Natural killer cell (primary cell): ENCODE data around the gene AGK. TPM values are rescaled to one million over a fixed set of nuclear protein-coding genes. Genes with fewer than 3 reads are reported as not detected.
A peak's percentile ranks its signal among the peaks of the same experiment; 100 is the strongest.
"Not testable (repeated sequence)": the region's sequence is repeated elsewhere in the genome, so short reads cannot be mapped to it uniquely, and the experiment has no call there.

ENCODE experiments used
- ATAC-seq, 3 donors: fragments of 150-1000 bp in 2 of 3; fragments of 200-7000 bp in 1 of 3; cut with Tn5 transposase; 1 replicate in 1 of 3; 2 replicates in 2 of 3; pipeline ENCODE4 v1.10.0; 2021; ENCODE audit warnings: mild to moderate bottlenecking in 2 of 3, moderate library complexity in 2 of 3
- DNase-seq, 2 donors: peaks; one replicate each; pipeline versions ENCODE4 v3.0.0 to v3.0.0-alpha.2; 2013 to 2021; ENCODE audit warnings: mixed read lengths in 1 of 2
- H3K27ac ChIP-seq: one replicate; pipeline ENCODE4 v1.5.1; 2013; ENCODE audit warnings: mild to moderate bottlenecking, low read length
- H3K27me3 ChIP-seq: one replicate; pipeline ENCODE4 v1.6.1; 2013; ENCODE audit warnings: low read length; ENCODE audit not compliant: control insufficient read depth, insufficient read depth
- H3K36me3 ChIP-seq: one replicate; pipeline ENCODE4 v1.6.1; 2013; ENCODE audit warnings: low read length; ENCODE audit not compliant: control insufficient read depth, insufficient read depth
- H3K4me1 ChIP-seq: one replicate; pipeline ENCODE4 v1.6.1; 2013; ENCODE audit warnings: low read length; ENCODE audit not compliant: control insufficient read depth, insufficient read depth
- H3K4me3 ChIP-seq: one replicate; pipeline ENCODE4 v1.5.1; 2013; ENCODE audit warnings: low read length
- H3K9me3 ChIP-seq: one replicate; pipeline ENCODE4 v1.6.1; 2013; ENCODE audit warnings: low read length; ENCODE audit not compliant: control insufficient read depth, insufficient read depth
- H3K27ac Mint-ChIP-seq, 2 donors: one replicate each; pipeline ENCODE4 v1.8.0; 2022; ENCODE audit warnings: mild to moderate bottlenecking in 2 of 2, mixed read lengths in 2 of 2, moderate library complexity in 1 of 2
- H3K27me3 Mint-ChIP-seq, 2 donors: one replicate each; pipeline ENCODE4 v1.8.0; 2022; ENCODE audit warnings: low read depth in 2 of 2, mixed read lengths in 2 of 2
- H3K36me3 Mint-ChIP-seq: one replicate; pipeline ENCODE4 v1.8.0; 2022; ENCODE audit warnings: mixed read lengths
- H3K4me1 Mint-ChIP-seq, 2 donors: one replicate each; pipeline ENCODE4 v1.8.0; 2022; ENCODE audit warnings: mixed read lengths in 2 of 2
- H3K4me3 Mint-ChIP-seq: one replicate; pipeline ENCODE4 v1.8.0; 2022; ENCODE audit warnings: mild to moderate bottlenecking, moderate library complexity, mixed read lengths
- H3K9me3 Mint-ChIP-seq, 2 donors: one replicate each; pipeline ENCODE4 v1.8.0; 2022; ENCODE audit warnings: mixed read lengths in 2 of 2
- CTCF ChIP-seq: fragments of 200-600 bp; IDR thresholded peaks from one replicate; pipeline ENCODE4 v1.8.0; 2022; ENCODE audit warnings: antibody characterized with exemption
- WGBS: methylation state at CpG from one replicate; pipeline ENCODE4 v1.1.7; 2013; ENCODE audit warnings: missing lambda C conversion rate; ENCODE audit not compliant: insufficient coverage; 5-methylcytosine and 5-hydroxymethylcytosine counted together
- intact Hi-C: fragments of 100-400 bp; cut with micrococcal nuclease; formaldehyde crosslinking; loops from one replicate; pipeline ENCODE4 v1.14.2; 2022
- total RNA-seq, 4 donors: library from RNA; stranded (reverse); fragments of 120-200 nt in 1 of 4; gene quantifications; one replicate each; pipeline versions ENCODE4 v1.2.3 to v1.2.4, GENCODE V29; 2013 to 2022

AGK gene
- total RNA-seq, 3 donors from 2014 or later (not counting 1 experiment from before 2014, with no cell fraction given), result 70.0 to 106 (median 99.0) TPM

DNA sequence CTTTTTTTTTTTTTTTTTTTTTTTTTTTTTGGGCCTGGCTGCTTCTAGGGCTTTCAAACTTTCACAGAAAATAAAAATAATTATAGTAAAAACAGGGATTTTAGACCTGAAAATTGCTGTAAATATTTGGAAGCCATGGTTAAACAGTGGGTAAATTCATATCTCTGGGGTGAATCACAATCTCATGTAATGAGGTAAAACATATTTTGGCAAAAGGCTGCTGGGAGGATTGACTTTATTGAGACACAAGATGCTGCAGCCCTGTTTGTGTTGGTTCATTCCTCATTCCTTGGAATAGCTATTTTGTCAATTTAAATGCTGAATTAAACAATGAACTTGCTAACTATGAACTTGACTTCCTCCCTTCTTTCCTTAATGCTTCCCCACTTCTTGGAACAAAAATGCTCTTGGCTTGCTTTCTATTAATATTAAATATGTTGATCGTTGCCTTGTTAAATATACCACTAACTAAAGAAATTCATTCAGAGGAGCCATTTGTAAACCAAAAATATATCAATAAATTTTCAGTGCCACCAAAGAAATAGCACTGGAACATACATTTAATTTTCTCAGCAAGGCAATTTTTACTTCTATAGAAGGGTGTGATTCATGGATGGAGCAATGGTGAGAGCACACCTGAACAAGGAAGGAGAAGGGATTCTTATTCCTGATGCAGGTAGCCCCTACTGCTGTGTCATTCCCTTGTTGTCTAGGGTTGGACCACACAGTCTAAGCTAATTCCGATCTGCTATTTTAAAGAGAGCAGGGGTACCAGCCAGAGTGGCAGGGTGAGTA lies 24.6 kb downstream of the AGK start:
- ATAC-seq (no peak), DNase-seq (no peak)
- H3K27ac Mint-ChIP-seq, result peak overlapping the region in 1 of 2 donors; percentile 33
- H3K27me3 ChIP-seq, result no peaks in the 10 kb centered on the region
- peaks cover 10 to 13% of the 10 kb centered on the region in 2 donors for H3K9me3 Mint-ChIP-seq
- peaks cover 31% of the 10 kb centered on the region for H3K36me3 Mint-ChIP-seq
- no peak overlapping the region for H3K4me3 ChIP-seq
- H3K4me3 Mint-ChIP-seq, result no peak overlapping the region
- H3K27ac ChIP-seq, result no peak overlapping the region
- TF ChIP-seq CTCF, result no peak
- intact Hi-C loops, result no loop called here
- peaks cover 23% of the 10 kb centered on the region for H3K9me3 ChIP-seq
- no peaks in the 10 kb centered on the region for H3K4me1 ChIP-seq
- H3K36me3 ChIP-seq, result peaks cover 5% of the 10 kb centered on the region
- no peaks in the 10 kb centered on the region for H3K27me3 Mint-ChIP-seq
- H3K4me1 Mint-ChIP-seq, result peaks cover 18 to 33% of the 10 kb centered on the region in 2 donors
- WGBS, result 99% methylated on average over 2 of the region's 2 CpGs

GRCh38 chr7:141577043-141577839 lies 26.0 kb downstream of the AGK start:
- ATAC-seq (no peak), DNase-seq (no peak)
- Mint-ChIP-seq H3K4me3 (no peak overlapping the region), H3K36me3 (peaks cover 31% of the 10 kb centered on the region), H3K27me3 (no peaks in the 10 kb centered on the region), H3K9me3 (peaks cover 10 to 13% of the 10 kb centered on the region in 2 donors), H3K4me1 (peaks cover 8 to 22% of the 10 kb centered on the region in 2 donors), H3K27ac (no peak overlapping the region)
- Histone ChIP-seq H3K27me3 (no peaks in the 10 kb centered on the region), H3K36me3 (peaks cover 2% of the 10 kb centered on the region), H3K9me3 (peaks cover 24% of the 10 kb centered on the region), H3K4me1 (no peaks in the 10 kb centered on the region), H3K27ac (no peak overlapping the region), H3K4me3 (no peak overlapping the region)
- intact Hi-C loops, result no loop called here
- WGBS, result 96% methylated on average over 6 of the region's 6 CpGs
- no peak for TF ChIP-seq CTCF

DNA sequence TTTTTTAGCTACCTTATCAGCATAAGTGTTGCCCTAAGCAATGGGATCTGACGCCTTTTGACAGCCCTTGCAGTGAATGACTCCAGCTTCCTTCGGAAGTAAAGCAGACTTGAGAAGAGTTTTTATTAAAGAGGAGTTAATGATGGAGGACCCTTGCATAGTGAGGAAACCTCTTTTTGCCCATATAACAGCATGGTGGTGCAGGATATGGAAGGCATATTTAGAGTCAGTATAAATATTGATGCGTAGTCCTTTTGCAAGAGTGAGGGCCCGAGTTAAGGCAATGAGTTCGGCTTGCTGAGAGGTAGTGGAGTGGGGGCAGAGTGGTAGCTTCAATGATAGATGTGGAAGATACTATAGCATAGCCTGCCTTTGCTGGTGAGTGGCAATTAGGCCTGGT lies 28.7 kb downstream of the AGK start:
- Mint-ChIP-seq H3K36me3 (peaks cover 17% of the 10 kb centered on the region), H3K4me1 (peaks cover 17 to 36% of the 10 kb centered on the region in 2 donors)
- WGBS, result 98% methylated on average over 5 of the region's 5 CpGs

GRCh38 chr7:141582063-141582462 lies 30.9 kb downstream of the AGK start:
- H3K36me3 ChIP-seq, H3K36me3 Mint-ChIP-seq, ATAC-seq, intact Hi-C loops, H3K27me3 Mint-ChIP-seq, H3K4me3 ChIP-seq, H3K4me3 Mint-ChIP-seq, H3K27ac Mint-ChIP-seq, H3K27ac ChIP-seq, H3K9me3 Mint-ChIP-seq, H3K27me3 ChIP-seq, DNase-seq: not testable (repeated sequence)
- H3K4me1 ChIP-seq, result peaks cover 17% of the 10 kb centered on the region
- peaks cover 39 to 49% of the 10 kb centered on the region in 2 donors for H3K4me1 Mint-ChIP-seq
- WGBS, result 97% methylated on average over 7 of the region's 7 CpGs
- peaks cover 20% of the 10 kb centered on the region for H3K9me3 ChIP-seq

More for the DNA sequence above, 28.7 kb downstream of the AGK start:
- H3K4me3 Mint-ChIP-seq, H3K4me3 ChIP-seq, H3K27me3 Mint-ChIP-seq, DNase-seq, H3K27ac Mint-ChIP-seq, H3K9me3 Mint-ChIP-seq, H3K27ac ChIP-seq, ATAC-seq, intact Hi-C loops, H3K4me1 ChIP-seq, H3K27me3 ChIP-seq, H3K36me3 ChIP-seq: not testable (repeated sequence)
- peaks cover 24% of the 10 kb centered on the region for H3K9me3 ChIP-seq
